ENCODE measurements around the gene ZNF70.

The ZNF70 gene

DNA sequence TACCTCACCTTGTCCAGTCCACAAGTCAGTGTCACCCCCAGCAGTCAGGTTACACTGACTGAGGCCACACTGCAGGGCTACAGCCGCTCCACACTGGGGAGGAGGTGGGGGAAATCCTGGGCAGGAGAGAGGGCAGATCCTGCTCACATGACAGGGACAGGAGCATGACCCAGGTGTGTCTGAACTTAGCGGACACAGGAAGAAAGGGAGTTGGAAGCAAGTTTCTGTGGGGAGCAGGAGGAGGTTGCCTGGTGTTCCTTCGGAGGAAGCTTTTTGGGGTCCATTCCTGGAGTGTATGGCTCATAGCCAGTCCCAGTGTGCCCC lies 27.6 kb upstream of the ZNF70 start:
- DNase-seq: no peak

DNA sequence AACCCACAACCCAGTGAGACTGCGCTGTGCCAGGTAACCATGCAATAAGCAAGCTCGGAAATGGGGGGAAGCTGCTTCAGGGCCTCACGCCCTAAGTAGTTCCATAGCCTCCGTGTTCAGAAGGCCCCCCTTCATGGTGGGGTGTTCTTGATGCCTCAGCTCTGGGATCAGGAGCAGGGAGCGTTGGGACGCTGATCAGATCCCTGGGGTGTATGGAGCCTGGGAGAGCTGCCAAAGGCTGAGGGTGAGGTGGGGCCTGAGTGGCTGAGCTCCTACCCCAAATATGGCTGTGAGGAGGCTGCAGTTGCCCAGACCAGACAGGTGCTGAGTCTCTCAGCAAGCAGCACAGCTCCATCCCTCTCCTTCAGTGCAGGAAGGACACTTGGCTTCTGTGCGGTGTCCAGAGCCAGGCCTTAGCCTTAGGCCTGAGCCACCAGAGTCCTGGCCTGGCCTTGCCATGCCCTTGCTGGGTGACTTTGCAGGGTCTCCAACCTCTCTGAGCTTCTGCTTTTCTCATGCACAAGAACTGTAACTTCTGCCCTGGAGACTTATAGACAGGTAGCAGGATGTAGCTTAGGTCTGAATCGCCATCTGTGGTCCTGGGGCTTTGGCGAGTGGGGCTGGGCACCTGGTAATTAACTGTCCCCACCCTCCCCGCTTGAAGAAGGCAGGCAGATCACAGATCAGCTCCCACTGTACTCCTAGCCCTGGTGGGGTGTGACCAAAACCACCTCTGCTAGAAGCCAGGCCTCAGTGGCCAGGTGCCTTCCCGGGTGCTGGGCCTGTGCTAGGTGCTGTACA lies 27.1 kb upstream of the ZNF70 start:
- no peak for DNase-seq

DNA sequence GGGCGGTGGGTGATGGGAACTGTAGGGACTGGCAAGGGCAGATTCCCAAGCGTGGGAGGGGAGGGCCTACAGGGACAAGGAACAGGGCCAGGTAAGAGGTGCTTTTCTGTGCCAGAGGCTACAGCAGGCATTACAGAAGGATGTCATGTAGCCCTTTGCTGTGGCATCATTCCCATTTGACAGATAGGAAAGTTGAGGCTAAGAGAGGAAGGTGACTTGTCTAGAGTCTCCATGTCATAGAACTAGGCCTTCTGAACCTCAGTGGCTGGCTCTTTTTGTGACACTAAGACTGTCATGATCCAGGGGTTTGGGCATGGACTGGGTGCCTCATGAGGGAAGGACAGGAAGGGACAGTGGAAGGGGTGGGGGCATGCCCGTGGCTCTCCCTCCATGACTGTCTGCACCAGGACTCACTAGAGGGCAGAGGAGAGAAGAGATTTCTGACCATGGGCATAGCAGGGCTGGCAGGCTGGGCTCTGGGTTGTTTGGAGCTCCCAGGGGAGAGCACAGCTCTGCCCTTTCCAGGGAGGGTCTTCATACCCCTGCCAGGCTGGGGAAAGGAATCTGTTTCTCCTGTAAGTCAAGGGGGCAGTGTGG lies 25.0 kb upstream of the ZNF70 start:
- DNase-seq: no peak

DNA sequence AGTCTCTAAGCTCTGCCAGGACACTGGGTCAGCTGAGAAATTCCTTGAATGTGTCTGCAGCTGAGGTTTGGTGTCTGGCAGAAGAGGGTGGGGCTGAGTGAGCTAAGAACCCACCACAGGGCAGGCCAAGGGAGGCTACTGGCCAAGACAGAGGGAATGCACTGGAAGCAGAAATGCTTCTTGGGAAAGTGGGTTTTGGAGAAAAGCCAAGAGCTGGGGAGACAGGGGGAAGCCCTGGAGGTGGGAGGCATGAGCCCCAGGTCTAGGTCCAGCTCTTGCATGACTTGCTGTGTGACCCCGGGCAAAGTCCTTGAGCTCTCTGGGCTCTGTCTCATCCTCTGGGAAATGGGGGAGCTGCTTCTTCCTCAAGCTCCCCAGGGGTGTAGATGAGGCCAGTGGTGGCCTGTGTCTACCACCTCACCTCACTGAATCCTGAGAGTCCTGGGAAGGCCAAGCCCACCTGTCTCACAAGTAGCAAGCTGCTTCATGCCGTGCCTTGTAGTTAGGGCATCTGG lies 24.1 kb upstream of the ZNF70 start:
- peak; percentile 93 for DNase-seq

DNA sequence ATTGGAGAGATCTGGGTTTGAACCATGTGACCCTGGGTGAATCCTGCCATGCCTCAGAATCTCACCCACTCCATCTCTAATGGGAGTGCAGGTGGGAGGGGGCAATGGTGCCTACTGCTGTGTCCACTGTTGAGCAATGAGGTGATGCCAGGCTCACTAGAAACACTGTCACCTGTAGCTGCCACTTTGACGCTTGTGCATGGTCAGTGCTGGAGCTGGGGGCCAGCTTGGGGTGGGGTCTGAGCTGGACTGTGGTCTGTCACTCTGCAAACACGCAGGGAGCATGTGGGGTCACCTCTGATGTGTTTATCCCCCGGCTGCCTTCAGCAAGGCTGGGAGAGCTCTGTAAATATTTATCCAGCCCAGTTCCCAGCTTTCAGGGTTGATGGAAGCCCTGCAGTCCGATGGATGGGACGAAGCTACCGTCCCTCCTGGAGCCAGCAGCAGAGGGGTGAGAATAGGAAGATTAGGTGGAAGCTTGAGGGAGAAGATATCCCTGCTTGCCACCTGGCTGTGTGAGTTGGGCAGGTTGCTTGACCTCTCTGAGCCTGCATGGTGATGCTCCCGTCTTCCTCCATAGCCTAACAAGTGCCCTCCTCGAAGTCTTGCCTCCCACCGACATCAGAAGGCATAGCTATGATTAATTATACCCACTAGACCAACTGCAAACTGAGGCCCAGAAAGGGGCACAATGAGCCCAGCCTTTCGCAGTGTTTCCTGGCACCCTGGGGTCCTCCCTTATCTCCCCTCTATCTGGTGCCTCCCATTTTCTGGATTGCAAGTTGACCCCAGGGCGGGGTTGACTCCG lies 23.4 kb upstream of the ZNF70 start:
- no peak for DNase-seq

DNA sequence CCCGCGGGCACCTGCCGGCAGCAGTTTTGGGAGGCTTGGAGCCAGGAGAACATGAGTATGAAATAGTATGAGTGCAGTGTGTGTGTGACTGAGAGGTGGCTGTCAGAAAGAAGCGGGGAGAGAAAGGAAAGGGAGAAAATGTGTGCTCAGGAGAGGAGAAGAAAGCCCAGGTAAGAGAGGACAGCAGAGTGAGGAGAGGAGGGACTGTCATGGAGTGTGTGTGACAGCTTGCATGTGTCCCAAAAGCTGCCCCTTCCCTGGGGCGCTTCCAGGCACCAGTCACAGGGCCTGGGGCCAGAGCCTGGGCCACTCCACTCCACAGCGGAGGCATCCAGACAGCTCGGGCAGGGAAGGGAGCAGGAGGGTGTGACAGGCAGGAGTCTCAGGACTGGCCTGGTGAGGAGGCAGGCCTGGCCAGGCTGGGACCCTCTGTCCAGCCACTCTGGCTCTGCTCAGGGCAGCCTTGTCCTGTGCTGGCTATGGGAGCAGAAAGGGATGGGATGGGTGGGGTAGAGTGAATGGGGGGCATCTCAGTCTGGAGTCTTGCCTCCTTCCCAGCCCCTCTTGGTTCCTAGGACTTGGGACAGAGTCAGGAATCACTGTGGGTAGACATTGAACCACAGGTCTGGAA lies 22.7 kb upstream of the ZNF70 start:
- DNase-seq: peak; percentile 79

DNA sequence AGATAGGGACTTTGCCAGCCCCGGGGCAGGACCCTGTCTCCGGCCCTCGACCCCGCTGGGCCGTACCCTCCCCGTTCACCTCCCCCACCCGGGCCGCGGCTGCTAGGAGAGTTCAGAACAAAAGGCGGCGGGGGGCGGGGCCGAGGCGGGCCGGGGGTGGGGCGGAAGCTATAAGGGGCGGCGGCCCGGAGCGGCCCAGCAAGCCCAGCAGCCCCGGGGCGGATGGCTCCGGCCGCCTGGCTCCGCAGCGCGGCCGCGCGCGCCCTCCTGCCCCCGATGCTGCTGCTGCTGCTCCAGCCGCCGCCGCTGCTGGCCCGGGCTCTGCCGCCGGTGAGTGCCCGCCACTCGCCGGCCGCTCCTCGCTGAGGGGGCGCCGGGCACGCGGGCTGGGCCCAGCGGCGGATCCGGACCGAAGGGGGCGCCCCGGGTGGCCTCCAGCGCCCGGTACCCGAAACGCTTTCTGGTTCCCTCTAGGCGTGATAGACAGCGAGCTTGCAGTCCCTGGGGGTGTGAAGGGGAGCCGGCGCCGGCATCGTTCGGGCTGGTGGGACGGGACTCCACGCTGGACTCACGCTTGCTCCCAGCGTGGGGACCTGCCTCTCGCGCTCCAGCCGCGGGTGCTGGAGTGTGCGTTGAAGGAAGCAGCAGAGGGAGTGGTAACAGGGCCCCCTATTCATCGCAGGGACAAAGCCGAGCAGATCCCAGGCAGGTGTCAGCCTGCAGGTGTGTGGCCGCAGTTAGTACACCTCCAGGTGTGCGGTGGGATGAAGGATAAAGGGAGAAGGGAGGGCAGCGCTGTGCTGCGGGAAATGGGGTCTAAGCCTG lies 21.9 kb upstream of the ZNF70 start, which contains the start of gene MMP11:
TSS of gene MMP11 (plus strand) at position 201 of the 825 bp plus-strand sequence. CDS start at position 223, 22 bp downstream.
- DNase-seq: peak; percentile 88

DNA sequence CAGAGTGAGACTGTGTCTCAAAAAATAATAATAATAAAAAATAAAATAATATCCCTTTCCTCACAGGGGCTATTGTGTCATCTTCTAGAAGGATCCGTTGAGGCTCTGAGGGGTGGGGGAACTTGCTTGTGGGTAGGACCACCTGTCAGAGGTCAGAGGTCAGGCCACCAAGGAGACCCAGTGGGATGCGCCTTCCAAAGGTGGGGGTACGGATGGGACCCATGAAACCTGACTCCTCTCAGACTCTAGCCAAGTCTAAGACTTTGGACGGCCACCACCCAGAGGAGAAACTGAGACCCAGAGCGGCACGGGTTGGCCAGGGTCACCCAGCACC lies 21.4 kb upstream of the ZNF70 start:
- no peak for DNase-seq

DNA sequence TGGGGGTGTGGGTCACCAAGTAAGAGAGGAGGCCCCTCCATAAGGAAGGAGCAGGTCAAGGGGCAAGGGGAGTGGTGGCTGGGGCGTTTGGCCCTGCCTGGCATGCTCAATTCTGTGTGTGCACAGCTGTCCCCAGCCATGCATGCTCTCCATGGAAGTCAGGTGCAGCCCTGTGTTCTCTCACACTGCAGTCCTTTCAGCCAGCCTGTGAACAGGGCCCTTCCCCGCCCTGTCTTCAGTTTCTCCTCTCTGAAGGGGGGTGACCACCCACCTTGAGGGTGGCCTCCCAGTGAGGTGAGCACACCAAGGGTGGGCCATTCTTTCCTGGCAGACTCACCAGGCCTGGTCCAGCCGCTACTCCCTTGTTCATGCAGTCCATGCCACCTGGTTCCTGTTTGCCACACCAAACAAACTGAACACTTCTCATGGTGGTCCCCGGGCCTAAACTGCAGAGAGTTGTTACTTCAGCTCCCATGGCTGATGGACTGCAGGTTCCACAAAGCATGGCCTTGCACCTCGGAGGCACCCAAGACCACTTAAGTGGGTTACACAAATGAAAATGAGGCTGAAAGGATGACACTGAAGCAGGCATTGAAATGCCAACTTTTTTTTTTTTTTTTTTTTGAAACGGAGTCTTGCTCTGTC lies 18.5 kb upstream of the ZNF70 start:
- no peak for DNase-seq

DNA sequence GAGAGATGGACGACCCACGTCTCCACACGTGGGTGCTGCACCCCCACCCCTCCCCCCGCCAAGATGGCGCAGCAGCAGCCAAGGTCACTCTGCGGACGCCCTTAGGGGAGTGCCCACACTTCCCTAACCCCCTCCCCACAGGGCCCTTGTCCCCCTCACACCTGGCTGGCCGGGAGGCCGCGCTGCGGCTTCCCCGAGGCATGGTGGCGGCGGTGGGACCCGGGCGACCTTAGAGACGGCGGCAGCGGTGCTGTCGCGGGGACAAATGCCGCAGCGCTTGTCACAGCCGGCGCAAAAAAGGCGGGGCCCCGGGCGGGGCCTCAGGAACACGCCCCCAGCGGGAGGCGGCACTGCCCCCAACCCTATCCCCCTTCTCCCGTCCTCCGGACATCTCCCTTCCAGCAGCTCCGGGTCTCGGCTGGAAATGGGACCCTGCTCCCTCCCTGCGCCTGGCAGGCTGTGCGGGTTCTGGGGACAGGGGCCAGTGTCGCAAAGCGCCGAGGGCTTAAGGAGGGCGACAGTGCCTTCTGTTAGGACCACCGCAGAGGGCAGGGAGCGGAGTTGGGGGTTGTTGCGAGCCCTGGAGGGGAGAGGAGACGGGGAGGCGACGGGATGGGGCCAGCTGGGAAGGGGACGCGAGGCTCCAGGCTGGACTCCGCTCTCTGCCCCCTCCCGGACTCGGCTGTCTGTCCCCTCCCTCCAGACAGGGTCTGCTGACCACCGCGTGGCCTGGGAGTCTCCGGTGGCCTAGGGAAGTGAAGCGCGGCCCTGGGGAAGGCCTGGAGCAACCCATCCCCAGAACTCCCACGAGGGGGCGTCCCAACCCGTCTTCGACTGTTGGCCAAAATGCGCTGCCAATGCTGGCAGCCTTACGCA lies 17.0 kb upstream of the ZNF70 start, which contains the start of gene CHCHD10:
TSS of gene CHCHD10 (minus strand) at position 300 of the 876 bp plus-strand sequence. CDS start at position 202, 98 bp downstream.
- peak; percentile 92 for DNase-seq

DNA sequence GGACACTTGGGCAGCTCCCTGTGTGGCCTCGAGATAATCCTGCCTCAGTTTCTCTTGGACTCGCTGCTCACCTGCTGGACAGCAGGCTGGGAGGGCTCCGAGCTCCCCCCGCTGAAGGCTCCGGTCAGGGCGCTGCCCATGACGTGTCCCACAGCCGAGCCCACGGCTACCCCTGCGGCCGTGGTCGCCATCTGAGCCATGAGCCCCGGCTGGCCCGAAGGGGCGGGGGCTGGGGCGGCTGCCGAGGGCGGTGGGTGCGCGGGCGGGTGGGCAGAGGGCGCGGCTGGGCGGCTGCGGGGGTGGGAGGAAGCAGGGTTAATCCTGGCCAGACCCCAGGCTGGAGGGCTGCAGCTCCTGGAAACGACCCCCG lies 16.4 kb upstream of the ZNF70 start:
- DNase-seq: no peak

DNA sequence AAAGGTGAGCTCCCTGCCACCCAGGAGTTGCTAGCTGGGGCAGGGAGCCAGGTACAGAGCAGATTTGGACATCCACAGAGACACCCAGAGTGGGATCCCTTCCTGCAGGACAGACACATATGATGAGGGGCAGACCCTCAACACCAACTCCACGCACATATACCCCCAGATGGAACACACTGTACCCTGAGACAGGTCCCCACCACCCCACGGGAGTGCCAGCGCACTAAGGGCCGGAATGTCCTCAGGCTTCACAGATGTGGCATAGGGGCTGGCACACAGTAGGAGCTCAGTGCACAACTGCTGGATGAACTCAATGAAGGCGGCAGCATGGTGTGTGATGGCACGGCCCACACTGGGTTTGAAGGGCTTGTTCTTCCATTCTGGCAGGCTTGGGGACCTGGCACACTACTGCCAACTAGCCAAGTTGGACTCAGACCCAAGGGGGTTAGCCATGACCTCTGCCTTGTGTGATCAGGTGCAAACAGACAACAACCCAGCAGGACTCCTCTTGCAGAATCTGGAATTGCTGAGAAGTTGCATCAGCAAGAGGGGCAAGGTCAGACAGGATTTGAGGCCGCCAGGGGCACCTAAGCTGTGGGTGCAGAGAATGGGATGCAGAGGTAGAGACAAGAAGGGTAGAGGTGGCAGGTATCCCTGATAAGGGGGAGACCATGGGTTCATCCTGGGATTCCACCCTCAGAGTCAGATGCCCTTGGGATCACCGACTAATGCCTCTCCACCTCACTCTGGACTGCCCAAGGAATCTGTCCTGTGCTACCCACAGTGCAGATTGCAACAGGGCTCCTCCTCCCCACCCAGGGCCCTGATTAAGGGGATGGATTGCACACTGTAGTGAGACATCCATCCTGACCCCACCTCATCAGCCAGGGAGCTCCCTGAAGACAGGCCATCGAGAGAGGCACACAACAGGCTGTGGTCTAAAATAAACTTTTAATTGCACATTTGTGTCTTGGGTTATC lies 14.3 kb upstream of the ZNF70 start:
- no peak for DNase-seq

DNA sequence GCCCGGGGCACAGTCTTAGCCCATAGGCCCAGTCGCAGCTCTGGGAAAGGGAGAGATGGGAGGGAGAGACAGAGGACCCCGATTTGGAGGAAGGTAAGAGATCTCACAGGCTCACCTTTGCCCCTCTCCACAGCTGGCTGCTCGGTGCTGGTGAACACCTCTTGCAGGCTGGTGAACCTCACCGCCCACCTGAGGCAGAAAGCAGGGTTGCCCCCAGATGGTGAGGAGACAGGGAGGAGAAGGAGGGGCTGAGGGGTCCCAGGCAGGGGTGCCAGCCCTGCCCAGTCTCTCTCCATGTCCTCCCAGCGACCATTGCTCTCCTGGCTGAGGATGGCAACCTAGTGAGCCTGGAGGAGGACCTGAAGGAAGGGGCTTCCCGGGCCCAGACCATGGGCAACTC lies 13.0 kb upstream of the ZNF70 start:
- DNase-seq: no peak

DNA sequence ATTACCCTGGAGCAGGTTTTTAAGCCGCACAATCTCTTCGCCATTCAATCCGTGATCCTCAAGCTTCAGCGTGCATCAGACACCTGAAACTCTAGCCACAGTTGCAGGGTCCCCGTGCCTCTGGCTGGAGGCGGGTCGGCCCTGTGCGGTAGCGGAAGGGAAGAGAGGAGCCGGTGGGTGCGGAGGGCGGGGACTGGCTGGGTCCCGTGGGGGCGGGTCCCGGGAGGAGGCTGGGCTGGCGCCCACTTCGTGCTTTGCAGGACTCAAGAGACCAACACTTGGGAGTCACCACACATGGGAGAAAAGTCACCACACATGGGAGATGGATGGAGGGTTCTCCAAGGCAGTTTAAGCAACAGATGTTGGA lies 12.7 kb upstream of the ZNF70 start:
- no peak for DNase-seq

DNA sequence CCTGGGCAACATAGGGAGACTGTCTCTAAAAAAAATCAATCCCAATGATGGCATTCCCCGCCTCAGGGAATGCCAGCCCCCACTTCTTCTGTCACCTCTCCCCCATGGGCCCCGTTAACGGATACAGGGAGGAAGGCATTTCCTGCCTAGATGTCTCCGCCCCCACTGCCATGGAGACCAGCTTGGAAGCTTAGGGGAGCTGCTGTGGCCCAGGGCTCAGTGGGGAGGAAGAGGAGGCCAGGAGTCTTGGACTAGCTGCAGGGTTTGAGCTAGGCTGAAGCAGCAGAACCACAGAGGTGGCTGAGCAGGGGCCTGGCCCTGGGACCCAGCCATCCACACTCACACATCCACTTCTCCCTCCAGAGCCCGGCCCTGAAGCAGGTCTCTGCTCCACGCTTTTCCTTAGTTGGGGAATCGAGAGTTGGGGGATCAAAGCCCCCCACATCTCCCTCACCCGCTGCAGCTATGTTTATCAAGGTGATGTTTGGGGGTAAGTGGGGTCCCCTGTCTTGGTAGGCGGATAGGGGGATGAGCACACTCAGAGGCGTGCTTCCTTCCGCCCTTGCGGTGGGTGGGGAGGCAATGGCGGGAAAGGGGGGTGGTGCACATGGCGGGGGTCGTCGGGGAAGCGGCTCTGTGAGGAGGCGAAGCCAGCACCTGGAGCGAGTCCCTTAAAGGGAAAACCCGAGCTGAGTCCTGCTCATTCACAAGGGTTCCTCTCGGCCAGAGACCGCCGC lies 12.1 kb upstream of the ZNF70 start, which contains the start of gene C22orf15:
TSS of gene C22orf15 (plus strand) at position 149 of the 737 bp plus-strand sequence. CDS start at position 466, 317 bp downstream.
- no peak for DNase-seq

DNA sequence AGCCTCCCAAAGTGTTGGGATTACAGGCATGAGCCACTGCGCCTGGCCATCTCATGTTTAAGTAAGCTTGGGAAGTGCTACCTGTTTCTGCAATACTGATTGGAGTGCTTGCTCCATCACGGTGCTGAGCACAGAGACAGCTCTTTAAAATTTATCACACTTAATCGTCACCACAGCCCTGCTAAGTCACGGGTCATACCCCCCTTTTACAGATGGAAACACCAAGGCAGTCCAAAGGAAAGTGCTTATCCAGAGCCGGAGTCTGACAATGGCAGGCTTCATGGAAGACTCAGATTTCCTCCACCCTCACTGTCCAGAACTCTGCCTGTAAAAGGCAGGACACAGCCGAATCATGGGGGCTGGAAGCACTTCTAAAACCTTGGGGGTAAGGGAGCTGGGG lies 9.1 kb upstream of the ZNF70 start:
- DNase-seq: no peak

DNA sequence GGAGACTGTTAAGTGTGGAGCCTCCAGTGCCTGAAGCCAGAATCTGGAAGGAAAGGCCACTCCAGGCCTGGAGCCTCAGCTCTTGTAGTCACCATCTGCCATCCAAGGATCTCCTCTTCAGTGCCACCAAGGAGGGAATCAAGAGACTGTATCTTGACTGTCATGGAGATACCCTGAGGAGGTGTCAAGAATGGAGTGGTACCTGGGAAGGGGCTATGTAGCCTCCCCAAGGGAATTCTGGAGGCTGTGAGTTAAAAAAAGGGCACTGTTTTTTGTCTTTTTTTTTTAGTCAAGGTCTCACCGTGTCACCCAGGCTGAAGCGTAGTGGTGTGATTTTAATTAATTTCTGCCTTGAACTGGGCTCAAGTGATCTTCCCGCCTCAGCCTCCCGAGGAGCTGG lies 8.7 kb upstream of the ZNF70 start:
- no peak for DNase-seq

DNA sequence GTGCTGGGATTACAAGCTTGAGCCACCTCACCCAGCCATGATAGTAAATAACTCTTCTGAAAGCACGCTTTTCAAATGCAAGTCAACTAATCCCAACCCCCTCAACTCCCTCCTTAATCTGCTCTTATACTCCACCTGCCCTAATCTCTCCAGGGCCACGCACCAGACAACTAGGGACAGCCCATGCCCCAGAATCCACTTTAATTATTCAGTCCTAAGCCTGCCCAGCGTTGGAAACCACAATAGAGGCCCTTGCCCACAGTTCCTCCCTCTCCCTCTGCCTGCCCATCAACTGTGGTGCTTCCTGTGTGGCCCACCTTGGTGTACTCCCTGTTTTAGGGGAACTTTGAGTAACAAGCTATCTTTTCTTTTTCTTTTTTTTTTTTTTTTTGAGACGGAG lies 6.0 kb upstream of the ZNF70 start:
- no peak for DNase-seq

DNA sequence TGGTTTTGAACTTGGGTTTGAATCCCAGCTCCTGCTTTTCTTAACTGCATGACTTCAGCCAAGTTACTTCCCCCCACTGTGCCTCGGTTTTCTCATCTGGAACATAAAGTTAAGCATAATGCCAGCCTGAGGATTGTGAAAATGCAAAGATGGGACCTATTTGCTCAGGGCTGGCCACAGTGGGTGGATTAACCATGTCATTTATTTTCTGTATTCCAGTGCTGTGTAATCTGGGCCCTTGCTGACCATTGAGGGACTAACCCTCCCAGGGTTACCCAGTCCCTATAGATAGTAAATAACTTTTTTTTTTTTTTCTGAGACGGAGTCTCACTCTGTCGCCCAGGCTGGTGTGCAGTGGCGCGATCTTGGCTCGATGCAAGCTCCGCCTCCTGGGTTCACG lies 4.8 kb upstream of the ZNF70 start:
- DNase-seq: no peak

Measured in islet precursor cell (in vitro differentiated cells).